Fibroblast of villous mesenchyme (primary cell): ENCODE measurements around the gene NRG2. TPM values are rescaled to one million over a fixed set of nuclear protein-coding genes. Genes with fewer than 3 reads are reported as not detected.

Experiments used
- DNase-seq: peaks from one replicate; pipeline ENCODE4 v3.0.0-alpha.2; 2010; ENCODE audit warnings: low read depth
- H3K4me3 ChIP-seq: 2 replicates; pipeline ENCODE4 v1.5.1; 2011; ENCODE audit warnings: low read depth, mild to moderate bottlenecking, low read length
- CTCF ChIP-seq: IDR thresholded peaks from 2 replicates; pipeline ENCODE4 v1.5.1; 2012; ENCODE audit warnings: low read depth, mild to moderate bottlenecking, low read length; ENCODE audit not compliant: insufficient read depth
- total RNA-seq: library from RNA; depleted of rRNA; stranded (reverse); fragments of >200 nt; gene quantifications from 2 replicates; pipeline ENCODE4 v1.2.3, GENCODE V29; 2012

Gene NRG2
- total RNA-seq, 1 donor = under 0.01 TPM

- H3K4me3 ChIP-seq = no peak overlapping the region
- TF ChIP-seq CTCF = no peak
- DNase-seq = no peak
These were observed 80.7 kb downstream of the NRG2 start for GRCh38 chr5:139962445-139962844.

- TF ChIP-seq CTCF = no peak
- DNase-seq = no peak
- H3K4me3 ChIP-seq = no peak overlapping the region
These were observed 81.5 kb downstream of the NRG2 start for GRCh38 chr5:139961435-139962157.

- DNase-seq = no peak
- no peak overlapping the region for H3K4me3 ChIP-seq
- TF ChIP-seq CTCF = no peak
These were observed 82.2 kb downstream of the NRG2 start for GRCh38 chr5:139960723-139961383.

- no peak for TF ChIP-seq CTCF
- no peak for DNase-seq
- H3K4me3 ChIP-seq = no peak overlapping the region
These were observed 84.5 kb downstream of the NRG2 start for GRCh38 chr5:139958432-139959148.

- TF ChIP-seq CTCF = no peak
- no peak for DNase-seq
- H3K4me3 ChIP-seq = no peak overlapping the region
These were observed 86.8 kb downstream of the NRG2 start for GRCh38 chr5:139956342-139956741.

- TF ChIP-seq CTCF = no peak
- DNase-seq = no peak
- H3K4me3 ChIP-seq = no peak overlapping the region
These were observed 87.4 kb downstream of the NRG2 start for GRCh38 chr5:139955616-139956273.
